Smooth muscle cell (in vitro differentiated cells): ENCODE results near the gene ACMSD. TPM values are rescaled to one million over a fixed set of nuclear protein-coding genes. Genes with fewer than 3 reads are reported as not detected.
A peak's percentile ranks its signal among the peaks of the same experiment; 100 is the strongest.

ENCODE experiments used
- DNase-seq: peaks from one replicate; lab custom pipeline; 2025; ENCODE audit not compliant: unreplicated experiment; lab: John Stamatoyannopoulos, UW
- H2AFZ ChIP-seq: fragments of 200-600 bp; sonication (generic); 2 replicates; pipeline ENCODE4 v1.6.0; 2016; ENCODE audit warnings: antibody characterized with exemption, low read depth, mild to moderate bottlenecking
- H3F3A ChIP-seq: fragments of 200-600 bp; sonication (generic); 2 replicates; pipeline ENCODE4 v1.6.0; 2017; ENCODE audit warnings: antibody characterized with exemption, low read depth
- H3K27ac ChIP-seq: fragments of 200-600 bp; sonication (generic); 2 replicates; pipeline ENCODE4 v1.5.1; 2016; ENCODE audit warnings: low read depth, mild to moderate bottlenecking
- H3K27me3 ChIP-seq: fragments of 200-600 bp; sonication (generic); 2 replicates; pipeline ENCODE4 v1.6.1; 2016; ENCODE audit warnings: low read depth, mild to moderate bottlenecking
- H3K36me3 ChIP-seq: fragments of 200-600 bp; sonication (generic); 2 replicates; pipeline ENCODE4 v1.5.1; 2016; ENCODE audit warnings: low read depth
- H3K4me1 ChIP-seq: fragments of 200-600 bp; sonication (generic); 2 replicates; pipeline ENCODE4 v1.5.1; 2016; ENCODE audit warnings: low read depth
- H3K4me2 ChIP-seq: fragments of 200-600 bp; sonication (generic); 2 replicates; pipeline ENCODE4 v1.6.0; 2016; ENCODE audit warnings: mild to moderate bottlenecking
- H3K4me3 ChIP-seq: fragments of 200-600 bp; sonication (generic); 2 replicates; pipeline ENCODE4 v1.5.1; 2016; ENCODE audit warnings: mild to moderate bottlenecking
- H3K79me2 ChIP-seq: fragments of 200-600 bp; sonication (generic); 2 replicates; pipeline ENCODE4 v1.6.0; 2016; ENCODE audit warnings: low read depth, mild to moderate bottlenecking
- H3K9ac ChIP-seq: fragments of 200-600 bp; sonication (generic); 2 replicates; pipeline ENCODE4 v1.6.0; 2016; ENCODE audit warnings: low read depth
- H3K9me3 ChIP-seq: fragments of 200-600 bp; sonication (generic); replicated peaks from 2 replicates; pipeline ENCODE4 v1.5.1; 2016; ENCODE audit warnings: low read depth
- H4K20me1 ChIP-seq: fragments of 200-600 bp; sonication (generic); 2 replicates; pipeline ENCODE4 v1.6.0; 2016; ENCODE audit warnings: low read depth
- CTCF ChIP-seq: fragments of 200-600 bp; sonication (generic); IDR thresholded peaks from 2 replicates; pipeline ENCODE4 v1.5.1; 2017; ENCODE audit warnings: borderline replicate concordance, mild to moderate bottlenecking, antibody characterized with exemption; ENCODE audit not compliant: insufficient read depth, poor library complexity, severe bottlenecking
- WGBS: methylation state at CpG from one replicate; pipeline ENCODE4 v1.1.7; 2016; ENCODE audit warnings: low lambda C conversion rate; 5-methylcytosine and 5-hydroxymethylcytosine counted together
- polyA plus RNA-seq: library from polyadenylated mRNA; unstranded; fragments of >200 nt; fragmentation: Nextera tagmentation; extraction: Ambion mirVana; gene quantifications from 2 replicates; pipeline ENCODE4 v1.2.1, GENCODE V29; 2016
- total RNA-seq: library from RNA; depleted of rRNA; stranded (reverse); fragments of >200 nt; gene quantifications from 2 replicates; pipeline ENCODE4 v1.2.3, GENCODE V29; 2014

ACMSD gene
- total and polyA plus RNA-seq, 2 experiments from 2014 or later, result not detected

- Histone ChIP-seq H3K9ac (no peak overlapping the region), H3K27ac (no peak overlapping the region), H3K4me2 (no peak overlapping the region), H3K4me3 (no peak overlapping the region), H3K4me1 (no peaks in the 10 kb centered on the region), H3F3A (no peaks in the 10 kb centered on the region), H2AFZ (no peak overlapping the region), H4K20me1 (no peaks in the 10 kb centered on the region), H3K9me3 (no peaks in the 10 kb centered on the region), H3K36me3 (no peaks in the 10 kb centered on the region), H3K79me2 (no peaks in the 10 kb centered on the region), H3K27me3 (no peaks in the 10 kb centered on the region)
- TF ChIP-seq CTCF, result no peak
- no peak for DNase-seq
- 91% methylated on average over 2 of the region's 2 CpGs for WGBS
These were observed 72.5 kb downstream of the ACMSD start for GRCh38 chr2:134910763-134911399.

GRCh38 chr2:134911400-134911785, 73.0 kb downstream of the ACMSD start:
- H3K79me2 ChIP-seq, result no peaks in the 10 kb centered on the region
- no peaks in the 10 kb centered on the region for H3K4me1 ChIP-seq
- no peak overlapping the region for H3K4me2 ChIP-seq
- H3K36me3 ChIP-seq, result no peaks in the 10 kb centered on the region
- H3K4me3 ChIP-seq, result no peak overlapping the region
- H4K20me1 ChIP-seq, result no peaks in the 10 kb centered on the region
- TF ChIP-seq CTCF, result no peak
- H2AFZ ChIP-seq, result no peak overlapping the region
- no peaks in the 10 kb centered on the region for H3K27me3 ChIP-seq
- no peaks in the 10 kb centered on the region for H3K9me3 ChIP-seq
- no peaks in the 10 kb centered on the region for H3F3A ChIP-seq
- no peak overlapping the region for H3K9ac ChIP-seq
- 92% methylated on average over 3 of the region's 3 CpGs for WGBS
- no peak overlapping the region for H3K27ac ChIP-seq
- DNase-seq, result no peak

- H4K20me1 ChIP-seq, result no peaks in the 10 kb centered on the region
- no peaks in the 10 kb centered on the region for H3K36me3 ChIP-seq
- peaks cover 3% of the 10 kb centered on the region for H3F3A ChIP-seq
- H3K4me3 ChIP-seq, result no peak overlapping the region
- H3K79me2 ChIP-seq, result no peaks in the 10 kb centered on the region
- H2AFZ ChIP-seq, result no peak overlapping the region
- H3K4me2 ChIP-seq, result no peak overlapping the region
- no peaks in the 10 kb centered on the region for H3K4me1 ChIP-seq
- no peaks in the 10 kb centered on the region for H3K27me3 ChIP-seq
- H3K9ac ChIP-seq, result no peak overlapping the region
- DNase-seq, result no peak
- TF ChIP-seq CTCF, result no peak
- no peaks in the 10 kb centered on the region for H3K9me3 ChIP-seq
- H3K27ac ChIP-seq, result no peak overlapping the region
These were observed 73.9 kb downstream of the ACMSD start for GRCh38 chr2:134912361-134912760.

GRCh38 chr2:134917360-134917865, 79.0 kb downstream of the ACMSD start:
- Histone ChIP-seq H3K4me2 (peak overlapping the region; percentile 84), H3K36me3 (no peaks in the 10 kb centered on the region), H3K79me2 (peaks cover 35% of the 10 kb centered on the region), H2AFZ (peak overlapping the region; percentile 88), H3K27ac (peak overlapping the region; percentile 96), H4K20me1 (peaks cover 32% of the 10 kb centered on the region), H3K4me3 (peak overlapping the region; percentile 85), H3K9me3 (no peaks in the 10 kb centered on the region), H3F3A (peaks cover 10% of the 10 kb centered on the region), H3K9ac (peak overlapping the region; percentile 58), H3K4me1 (peaks cover 12% of the 10 kb centered on the region), H3K27me3 (no peaks in the 10 kb centered on the region)
- WGBS, result 48% methylated on average over 16 of the region's 16 CpGs
- TF ChIP-seq CTCF, result no peak
- no peak for DNase-seq
